ENCODE results near the gene NFATC1.

NFATC1 gene

DNA sequence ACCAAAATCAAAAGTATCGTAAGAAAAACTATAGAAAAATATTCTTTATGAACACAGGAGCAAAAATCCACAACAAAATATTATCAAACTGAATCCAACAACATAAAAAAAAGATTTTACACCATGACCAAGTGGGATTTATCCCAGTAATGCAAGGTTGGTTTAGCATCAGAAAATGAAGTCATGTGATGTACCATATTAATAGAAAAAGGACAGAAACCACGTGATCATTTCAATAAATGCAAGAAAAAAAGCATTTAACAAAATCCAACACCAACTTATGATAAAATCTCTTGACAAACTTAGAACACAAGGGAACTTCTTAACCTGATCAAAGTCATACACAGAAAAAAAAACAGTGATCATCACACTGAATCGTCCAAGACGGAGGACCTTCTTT is 105.3 kb downstream of the NFATC1 start:
- ATAC-seq, result no peak
- TF ChIP-seq CSRNP3 (CRISPR knock-in tag; IDR thresholded peaks at IDR 0.05), result no peak
- TF ChIP-seq, protein P1, sequence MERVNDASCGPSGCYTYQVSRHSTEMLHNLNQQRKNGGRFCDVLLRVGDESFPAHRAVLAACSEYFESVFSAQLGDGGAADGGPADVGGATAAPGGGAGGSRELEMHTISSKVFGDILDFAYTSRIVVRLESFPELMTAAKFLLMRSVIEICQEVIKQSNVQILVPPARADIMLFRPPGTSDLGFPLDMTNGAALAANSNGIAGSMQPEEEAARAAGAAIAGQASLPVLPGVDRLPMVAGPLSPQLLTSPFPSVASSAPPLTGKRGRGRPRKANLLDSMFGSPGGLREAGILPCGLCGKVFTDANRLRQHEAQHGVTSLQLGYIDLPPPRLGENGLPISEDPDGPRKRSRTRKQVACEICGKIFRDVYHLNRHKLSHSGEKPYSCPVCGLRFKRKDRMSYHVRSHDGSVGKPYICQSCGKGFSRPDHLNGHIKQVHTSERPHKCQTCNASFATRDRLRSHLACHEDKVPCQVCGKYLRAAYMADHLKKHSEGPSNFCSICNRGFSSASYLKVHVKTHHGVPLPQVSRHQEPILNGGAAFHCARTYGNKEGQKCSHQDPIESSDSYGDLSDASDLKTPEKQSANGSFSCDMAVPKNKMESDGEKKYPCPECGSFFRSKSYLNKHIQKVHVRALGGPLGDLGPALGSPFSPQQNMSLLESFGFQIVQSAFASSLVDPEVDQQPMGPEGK (CRISPR knock-in tag; IDR thresholded peaks at IDR 0.05; ENCODE audit: borderline replicate concordance), result no peak
- TF ChIP-seq TCF4 (CRISPR knock-in tag; IDR thresholded peaks at IDR 0.05; ENCODE audit: borderline replicate concordance), result no peak
- TF ChIP-seq SNAI2 (CRISPR knock-in tag; IDR thresholded peaks at IDR 0.05), result no peak
- TF ChIP-seq ESRRG (CRISPR knock-in tag; IDR thresholded peaks at IDR 0.05), result no peak
- no peak for TF ChIP-seq TOX (CRISPR knock-in tag; IDR thresholded peaks at IDR 0.05; ENCODE audit: borderline replicate concordance)
- no peak for TF ChIP-seq ISL1 (CRISPR knock-in tag; IDR thresholded peaks at IDR 0.05)
- TF ChIP-seq CSDC2 (CRISPR knock-in tag; IDR thresholded peaks at IDR 0.05), result no peak
- no peak for TF ChIP-seq ZC3H10 (CRISPR knock-in tag; IDR thresholded peaks at IDR 0.05)
- no peak for TF ChIP-seq ZNF565 (CRISPR knock-in tag; conservative IDR thresholded peaks at IDR 0.05; ENCODE audit: low read depth)
- TF ChIP-seq ZNF70 (CRISPR knock-in tag; IDR thresholded peaks at IDR 0.05), result no peak
- no peak for TF ChIP-seq OSR1 (CRISPR knock-in tag; IDR thresholded peaks at IDR 0.05)

DNA sequence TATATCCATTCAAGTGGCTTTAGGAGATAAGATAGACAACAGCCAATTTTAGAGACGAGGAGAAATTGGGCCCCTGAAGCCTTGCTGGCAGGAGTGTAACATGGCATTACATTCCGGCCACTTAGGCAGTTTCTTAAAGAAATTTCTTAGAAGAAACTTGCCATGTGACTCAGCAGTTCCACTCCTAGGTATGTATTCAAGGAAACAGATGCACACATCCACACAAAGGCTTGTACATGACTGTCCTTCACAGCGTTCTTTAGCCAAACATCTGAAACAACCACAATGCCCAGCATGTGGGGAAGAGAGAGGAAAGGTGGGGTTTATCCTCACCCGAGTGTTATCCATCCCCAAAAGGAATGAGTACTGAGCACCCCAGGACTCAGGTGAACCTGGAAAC is 107.1 kb downstream of the NFATC1 start:
- no peak for TF ChIP-seq RARB (CRISPR knock-in tag; IDR thresholded peaks at IDR 0.05)
- no peak for TF ChIP-seq OSR1 (CRISPR knock-in tag; IDR thresholded peaks at IDR 0.05)
- no peak for TF ChIP-seq ARNTL (CRISPR knock-in tag; IDR thresholded peaks at IDR 0.05; ENCODE audit: borderline replicate concordance, low read depth)
- TF ChIP-seq, protein P2, sequence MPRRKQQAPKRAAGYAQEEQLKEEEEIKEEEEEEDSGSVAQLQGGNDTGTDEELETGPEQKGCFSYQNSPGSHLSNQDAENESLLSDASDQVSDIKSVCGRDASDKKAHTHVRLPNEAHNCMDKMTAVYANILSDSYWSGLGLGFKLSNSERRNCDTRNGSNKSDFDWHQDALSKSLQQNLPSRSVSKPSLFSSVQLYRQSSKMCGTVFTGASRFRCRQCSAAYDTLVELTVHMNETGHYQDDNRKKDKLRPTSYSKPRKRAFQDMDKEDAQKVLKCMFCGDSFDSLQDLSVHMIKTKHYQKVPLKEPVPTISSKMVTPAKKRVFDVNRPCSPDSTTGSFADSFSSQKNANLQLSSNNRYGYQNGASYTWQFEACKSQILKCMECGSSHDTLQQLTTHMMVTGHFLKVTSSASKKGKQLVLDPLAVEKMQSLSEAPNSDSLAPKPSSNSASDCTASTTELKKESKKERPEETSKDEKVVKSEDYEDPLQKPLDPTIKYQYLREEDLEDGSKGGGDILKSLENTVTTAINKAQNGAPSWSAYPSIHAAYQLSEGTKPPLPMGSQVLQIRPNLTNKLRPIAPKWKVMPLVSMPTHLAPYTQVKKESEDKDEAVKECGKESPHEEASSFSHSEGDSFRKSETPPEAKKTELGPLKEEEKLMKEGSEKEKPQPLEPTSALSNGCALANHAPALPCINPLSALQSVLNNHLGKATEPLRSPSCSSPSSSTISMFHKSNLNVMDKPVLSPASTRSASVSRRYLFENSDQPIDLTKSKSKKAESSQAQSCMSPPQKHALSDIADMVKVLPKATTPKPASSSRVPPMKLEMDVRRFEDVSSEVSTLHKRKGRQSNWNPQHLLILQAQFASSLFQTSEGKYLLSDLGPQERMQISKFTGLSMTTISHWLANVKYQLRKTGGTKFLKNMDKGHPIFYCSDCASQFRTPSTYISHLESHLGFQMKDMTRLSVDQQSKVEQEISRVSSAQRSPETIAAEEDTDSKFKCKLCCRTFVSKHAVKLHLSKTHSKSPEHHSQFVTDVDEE (CRISPR knock-in tag; IDR thresholded peaks at IDR 0.05), result no peak
- TF ChIP-seq, protein P1 (CRISPR knock-in tag; IDR thresholded peaks at IDR 0.05; ENCODE audit: borderline replicate concordance), result no peak
- TF ChIP-seq BACH2 (CRISPR knock-in tag; IDR thresholded peaks at IDR 0.05; ENCODE audit: borderline replicate concordance), result no peak
- TF ChIP-seq, protein P3, sequence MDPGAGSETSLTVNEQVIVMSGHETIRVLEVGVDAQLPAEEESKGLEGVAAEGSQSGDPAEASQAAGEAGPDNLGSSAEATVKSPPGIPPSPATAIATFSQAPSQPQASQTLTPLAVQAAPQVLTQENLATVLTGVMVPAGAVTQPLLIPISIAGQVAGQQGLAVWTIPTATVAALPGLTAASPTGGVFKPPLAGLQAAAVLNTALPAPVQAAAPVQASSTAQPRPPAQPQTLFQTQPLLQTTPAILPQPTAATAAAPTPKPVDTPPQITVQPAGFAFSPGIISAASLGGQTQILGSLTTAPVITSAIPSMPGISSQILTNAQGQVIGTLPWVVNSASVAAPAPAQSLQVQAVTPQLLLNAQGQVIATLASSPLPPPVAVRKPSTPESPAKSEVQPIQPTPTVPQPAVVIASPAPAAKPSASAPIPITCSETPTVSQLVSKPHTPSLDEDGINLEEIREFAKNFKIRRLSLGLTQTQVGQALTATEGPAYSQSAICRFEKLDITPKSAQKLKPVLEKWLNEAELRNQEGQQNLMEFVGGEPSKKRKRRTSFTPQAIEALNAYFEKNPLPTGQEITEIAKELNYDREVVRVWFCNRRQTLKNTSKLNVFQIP (CRISPR knock-in tag; IDR thresholded peaks at IDR 0.05; ENCODE audit: borderline replicate concordance, low read depth), result no peak
- TF ChIP-seq CSDC2 (CRISPR knock-in tag; IDR thresholded peaks at IDR 0.05), result no peak
- TF ChIP-seq PPARA (CRISPR knock-in tag; IDR thresholded peaks at IDR 0.05; ENCODE audit: borderline replicate concordance), result no peak
- TF ChIP-seq ESRRG (CRISPR knock-in tag; IDR thresholded peaks at IDR 0.05), result no peak
- TF ChIP-seq ZC3H10 (CRISPR knock-in tag; IDR thresholded peaks at IDR 0.05), result no peak
- TF ChIP-seq, protein P4, sequence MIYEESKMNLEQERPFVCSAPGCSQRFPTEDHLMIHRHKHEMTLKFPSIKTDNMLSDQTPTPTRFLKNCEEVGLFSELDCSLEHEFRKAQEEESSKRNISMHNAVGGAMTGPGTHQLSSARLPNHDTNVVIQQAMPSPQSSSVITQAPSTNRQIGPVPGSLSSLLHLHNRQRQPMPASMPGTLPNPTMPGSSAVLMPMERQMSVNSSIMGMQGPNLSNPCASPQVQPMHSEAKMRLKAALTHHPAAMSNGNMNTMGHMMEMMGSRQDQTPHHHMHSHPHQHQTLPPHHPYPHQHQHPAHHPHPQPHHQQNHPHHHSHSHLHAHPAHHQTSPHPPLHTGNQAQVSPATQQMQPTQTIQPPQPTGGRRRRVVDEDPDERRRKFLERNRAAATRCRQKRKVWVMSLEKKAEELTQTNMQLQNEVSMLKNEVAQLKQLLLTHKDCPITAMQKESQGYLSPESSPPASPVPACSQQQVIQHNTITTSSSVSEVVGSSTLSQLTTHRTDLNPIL (CRISPR knock-in tag; IDR thresholded peaks at IDR 0.05; ENCODE audit: low read depth), result no peak
- ATAC-seq, result no peak

GRCh38 chr18:79503406-79503805 is 107.7 kb downstream of the NFATC1 start:
- no peak for ATAC-seq

More at GRCh38 chr18:79503406-79503805, 107.7 kb downstream of the NFATC1 start:
- no peak for TF ChIP-seq ESRRG (CRISPR knock-in tag; IDR thresholded peaks at IDR 0.05)
- no peak for TF ChIP-seq TOX (CRISPR knock-in tag; IDR thresholded peaks at IDR 0.05; ENCODE audit: borderline replicate concordance)
- TF ChIP-seq PPARA (CRISPR knock-in tag; IDR thresholded peaks at IDR 0.05; ENCODE audit: borderline replicate concordance), result no peak
- no peak for TF ChIP-seq RARB (CRISPR knock-in tag; IDR thresholded peaks at IDR 0.05)
- TF ChIP-seq CSRNP3 (CRISPR knock-in tag; IDR thresholded peaks at IDR 0.05), result no peak
- TF ChIP-seq ISL1 (CRISPR knock-in tag; IDR thresholded peaks at IDR 0.05), result no peak
- TF ChIP-seq TCF4 (CRISPR knock-in tag; IDR thresholded peaks at IDR 0.05; ENCODE audit: borderline replicate concordance), result no peak
